Effector memory CD4-positive, alpha-beta T cell (primary cell): Measurements from ENCODE around the gene EPB41.
A peak's percentile ranks its signal among the peaks of the same experiment; 100 is the strongest.
"Not testable (repeated sequence)": the region's sequence is repeated elsewhere in the genome, so short reads cannot be mapped to it uniquely, and the experiment has no call there.

ENCODE experiments used
- DNase-seq, 3 donors: peaks; one replicate each; pipeline ENCODE4 v3.0.0-alpha.2; 2020
- H3K27ac ChIP-seq: 2 replicates; pipeline ENCODE4 v1.7.0; 2013; ENCODE audit warnings: mild to moderate bottlenecking, low read length, moderate library complexity; ENCODE audit not compliant: insufficient read depth, poor library complexity, severe bottlenecking
- H3K27me3 ChIP-seq: replicated peaks from 2 replicates; pipeline ENCODE4 v1.7.0; 2013; ENCODE audit warnings: mild to moderate bottlenecking, low read length; ENCODE audit not compliant: insufficient read depth, control insufficient read depth, poor library complexity, severe bottlenecking
- H3K36me3 ChIP-seq: 2 replicates; pipeline ENCODE4 v1.7.0; 2013; ENCODE audit warnings: mild to moderate bottlenecking, low read length, moderate library complexity; ENCODE audit not compliant: control insufficient read depth, insufficient read depth
- H3K4me1 ChIP-seq: 2 replicates; pipeline ENCODE4 v1.7.0; 2013; ENCODE audit warnings: low read length, mild to moderate bottlenecking; ENCODE audit not compliant: control insufficient read depth, insufficient read depth, poor library complexity, severe bottlenecking
- H3K4me3 ChIP-seq: 2 replicates; pipeline ENCODE4 v1.7.0; 2013; ENCODE audit warnings: low read length, low read depth, mild to moderate bottlenecking; ENCODE audit not compliant: insufficient read depth, poor library complexity, severe bottlenecking
- H3K9me3 ChIP-seq: 2 replicates; pipeline ENCODE4 v1.7.0; 2013; ENCODE audit warnings: mild to moderate bottlenecking, low read length, moderate library complexity; ENCODE audit not compliant: control insufficient read depth

EPB41 gene

DNA sequence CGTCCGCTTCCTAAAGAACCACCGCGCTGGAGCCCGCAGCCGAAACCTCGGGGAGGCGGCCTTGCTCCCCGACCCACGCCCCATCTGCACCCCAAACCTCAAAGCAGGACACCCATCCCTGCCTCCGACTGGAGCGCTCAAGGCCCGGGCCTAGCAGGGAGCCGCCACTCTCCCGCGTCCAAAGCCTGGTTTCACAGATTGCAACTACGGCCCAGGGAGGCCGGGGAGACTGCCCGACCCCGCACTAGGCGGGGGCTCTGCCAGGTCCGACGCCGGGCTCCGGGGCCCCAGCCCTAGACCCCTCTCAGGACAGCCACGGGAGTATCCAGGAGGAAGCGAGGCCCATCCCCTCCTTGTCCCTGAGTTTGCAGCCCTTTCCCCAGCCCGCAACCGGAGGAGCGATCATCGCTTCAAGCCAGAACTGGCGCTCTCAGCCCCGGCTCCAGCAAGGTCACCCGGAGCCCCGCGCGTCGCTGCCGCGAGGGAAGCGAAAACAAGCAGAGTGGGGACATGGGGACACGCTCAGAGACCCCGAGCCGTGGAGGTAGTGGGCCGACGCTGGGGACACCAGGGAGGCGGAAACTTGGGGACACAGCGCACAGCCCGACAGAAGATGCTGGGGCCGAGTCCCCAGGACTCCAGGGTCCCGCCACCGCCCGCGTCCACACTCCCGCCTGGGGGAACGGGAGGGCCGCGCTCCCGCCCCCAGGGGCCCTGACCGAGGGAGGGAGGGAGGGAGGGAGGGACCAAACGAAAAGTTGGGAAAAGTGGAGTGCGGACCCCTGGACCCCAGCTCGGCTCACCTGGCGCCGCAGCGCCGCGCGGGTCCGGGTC, 208.9 kb downstream of the EPB41 start:
- Histone ChIP-seq H3K9me3 (no peaks in the 10 kb centered on the region), H3K4me3 (peak overlapping the region; percentile 54), H3K27ac (no peak overlapping the region), H3K4me1 (peaks cover 22% of the 10 kb centered on the region), H3K27me3 (peaks cover 37% of the 10 kb centered on the region), H3K36me3 (no peaks in the 10 kb centered on the region)
- DNase-seq = no peak

- peak within 1 kb of the TSS; percentile 76 for H3K4me3 ChIP-seq
- H3K4me1 ChIP-seq = peaks cover 22% of the 10 kb centered on the region
- no peaks in the 10 kb centered on the region for H3K9me3 ChIP-seq
- no peak for DNase-seq
- H3K27ac ChIP-seq = no peak within 1 kb of the TSS
- H3K27me3 ChIP-seq = peaks cover 37% of the 10 kb centered on the region
- no peaks in the 10 kb centered on the region for H3K36me3 ChIP-seq
Measured at GRCh38 chr1:29123887-29124365, 209.6 kb downstream of the EPB41 start, which contains the start of gene TMEM200B. TSS of gene TMEM200B (minus strand) at chr1:29123903. CDS start at chr1:29121828, 2,075 bp downstream.

DNA sequence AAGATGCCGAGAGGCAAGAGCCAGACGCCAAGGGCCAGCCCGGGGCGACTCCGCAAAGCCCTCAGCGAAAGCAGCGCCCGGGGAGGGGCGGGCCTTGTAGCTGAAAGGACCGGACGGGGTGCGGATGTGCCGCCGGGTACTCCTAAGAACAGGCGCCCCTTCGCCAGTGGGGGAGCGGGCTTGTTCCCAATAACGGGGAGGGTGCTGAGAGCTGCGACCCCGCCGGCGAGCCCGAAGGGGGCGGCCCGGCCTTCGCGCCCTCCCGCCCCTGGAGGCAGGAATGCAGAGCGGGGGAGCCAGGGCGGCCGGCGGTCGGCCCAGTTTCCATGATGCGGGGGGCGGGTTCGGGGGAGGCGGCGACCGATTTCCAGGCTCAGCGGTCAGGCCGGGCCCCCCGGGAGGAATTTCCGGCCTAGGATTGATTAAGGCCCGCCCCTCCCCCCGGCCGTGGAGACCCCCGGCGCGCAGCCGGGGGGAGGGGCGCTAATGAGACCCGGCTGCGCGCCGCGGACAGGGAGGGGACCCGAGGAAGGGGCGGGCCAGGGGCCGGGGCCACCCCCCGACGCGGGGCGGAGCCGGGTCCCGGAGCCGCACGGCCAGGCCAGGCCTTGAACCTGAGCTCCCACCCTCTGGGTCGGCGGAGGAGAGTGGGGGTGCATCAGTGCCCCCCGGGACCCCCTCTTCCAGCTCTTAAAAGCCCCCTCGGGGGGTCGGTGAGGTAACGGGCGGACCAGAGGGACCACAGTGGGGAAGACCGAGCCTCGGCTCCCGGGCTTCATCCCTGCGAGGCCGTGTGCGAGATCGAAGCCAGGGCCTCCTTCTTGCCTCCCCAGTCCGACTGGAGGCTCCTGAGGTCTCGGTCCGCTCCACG, 210.2 kb downstream of the EPB41 start:
- no peaks in the 10 kb centered on the region for H3K36me3 ChIP-seq
- peak overlapping the region; percentile 76 for H3K4me3 ChIP-seq
- H3K9me3 ChIP-seq = no peaks in the 10 kb centered on the region
- peak in 1 of 3 donors; percentile 14 for DNase-seq
- peaks cover 37% of the 10 kb centered on the region for H3K27me3 ChIP-seq
- H3K27ac ChIP-seq = no peak overlapping the region
- peaks cover 22% of the 10 kb centered on the region for H3K4me1 ChIP-seq

GRCh38 chr1:29125237-29125641, 210.9 kb downstream of the EPB41 start:
- no peaks in the 10 kb centered on the region for H3K9me3 ChIP-seq
- H3K27me3 ChIP-seq = peaks cover 37% of the 10 kb centered on the region
- no peak overlapping the region for H3K27ac ChIP-seq
- no peak overlapping the region for H3K4me3 ChIP-seq
- no peaks in the 10 kb centered on the region for H3K36me3 ChIP-seq
- no peak for DNase-seq
- peaks cover 22% of the 10 kb centered on the region for H3K4me1 ChIP-seq

- no peak for DNase-seq
- peaks cover 22% of the 10 kb centered on the region for H3K4me1 ChIP-seq
Measured at GRCh38 chr1:29125788-29126187, 211.4 kb downstream of the EPB41 start.

DNA sequence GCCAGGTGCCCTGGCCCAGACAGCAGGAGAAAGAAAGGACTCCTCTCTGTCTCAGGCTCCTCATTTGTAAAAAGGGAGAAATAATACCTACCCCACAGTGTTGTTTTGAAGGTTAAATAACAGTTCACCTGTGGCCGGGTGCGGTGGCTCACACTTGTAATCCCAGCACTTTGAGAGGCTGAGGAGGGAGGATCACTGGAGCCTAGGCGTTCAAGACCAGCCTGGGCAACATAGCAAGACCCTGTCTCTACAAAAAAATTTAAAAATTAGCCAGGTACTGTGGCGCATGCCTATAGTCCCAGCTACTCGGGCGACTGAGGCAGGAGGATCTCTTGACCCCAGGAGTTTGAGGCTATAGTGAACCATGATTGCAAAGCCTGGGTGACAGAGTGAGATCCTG, 211.8 kb downstream of the EPB41 start:
- Histone ChIP-seq H3K9me3 (no peaks in the 10 kb centered on the region), H3K27me3 (peaks cover 33% of the 10 kb centered on the region), H3K4me3 (no peak overlapping the region), H3K4me1 (peaks cover 22% of the 10 kb centered on the region), H3K36me3 (no peaks in the 10 kb centered on the region), H3K27ac (no peak overlapping the region)
- DNase-seq = no peak

More at GRCh38 chr1:29125788-29126187, 211.4 kb downstream of the EPB41 start:
- Histone ChIP-seq H3K4me3 (no peak overlapping the region), H3K9me3 (no peaks in the 10 kb centered on the region), H3K27ac (no peak overlapping the region), H3K36me3 (no peaks in the 10 kb centered on the region), H3K27me3 (peaks cover 37% of the 10 kb centered on the region)

DNA sequence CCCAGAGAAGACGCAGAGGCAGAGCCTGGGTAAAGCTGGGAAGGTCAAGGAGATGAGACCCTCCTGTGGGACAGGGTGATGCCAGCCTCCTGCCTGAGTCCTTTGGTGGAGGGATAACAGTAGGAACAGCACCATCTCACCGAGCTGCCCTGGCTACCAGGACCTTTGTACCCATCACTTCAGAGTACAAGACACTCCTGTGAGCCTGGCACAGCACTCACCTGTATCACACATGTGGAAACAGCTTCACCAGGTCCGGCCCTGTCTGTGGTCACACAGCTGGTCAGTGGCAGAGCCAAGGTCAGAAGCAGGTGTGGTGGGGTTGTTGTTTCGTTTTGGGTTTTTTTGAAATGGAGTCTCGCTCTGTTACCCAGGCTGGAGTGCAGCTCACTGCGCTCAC, 214.4 kb downstream of the EPB41 start:
- H3K4me1 ChIP-seq = peaks cover 3% of the 10 kb centered on the region
- no peaks in the 10 kb centered on the region for H3K9me3 ChIP-seq
- no peak for DNase-seq
- H3K27ac ChIP-seq = no peak overlapping the region
- H3K36me3 ChIP-seq = no peaks in the 10 kb centered on the region
- H3K27me3 ChIP-seq = peaks cover 9% of the 10 kb centered on the region
- no peak overlapping the region for H3K4me3 ChIP-seq

GRCh38 chr1:29129916-29130315, 215.5 kb downstream of the EPB41 start:
- DNase-seq = no peak
- H3K4me1 ChIP-seq = no peaks in the 10 kb centered on the region

GRCh38 chr1:29131056-29131455, 216.7 kb downstream of the EPB41 start:
- H3K27me3 ChIP-seq, H3K4me1 ChIP-seq, DNase-seq, H3K9me3 ChIP-seq, H3K27ac ChIP-seq, H3K4me3 ChIP-seq, H3K36me3 ChIP-seq: not testable (repeated sequence)

More at GRCh38 chr1:29129916-29130315, 215.5 kb downstream of the EPB41 start:
- H3K4me3 ChIP-seq = no peak overlapping the region
- H3K27me3 ChIP-seq = no peaks in the 10 kb centered on the region
- H3K36me3 ChIP-seq = no peaks in the 10 kb centered on the region
- H3K27ac ChIP-seq = no peak overlapping the region
- H3K9me3 ChIP-seq = no peaks in the 10 kb centered on the region
